ENCODE results near the gene PTPN22. TPM values are rescaled to one million over a fixed set of nuclear protein-coding genes. Genes with fewer than 3 reads are reported as not detected.

The PTPN22 gene
- polyA plus RNA-seq, 1 donor (not counting 4 experiments of a cell fraction or from before 2014, with no cell fraction given): 0.39 TPM

DNA sequence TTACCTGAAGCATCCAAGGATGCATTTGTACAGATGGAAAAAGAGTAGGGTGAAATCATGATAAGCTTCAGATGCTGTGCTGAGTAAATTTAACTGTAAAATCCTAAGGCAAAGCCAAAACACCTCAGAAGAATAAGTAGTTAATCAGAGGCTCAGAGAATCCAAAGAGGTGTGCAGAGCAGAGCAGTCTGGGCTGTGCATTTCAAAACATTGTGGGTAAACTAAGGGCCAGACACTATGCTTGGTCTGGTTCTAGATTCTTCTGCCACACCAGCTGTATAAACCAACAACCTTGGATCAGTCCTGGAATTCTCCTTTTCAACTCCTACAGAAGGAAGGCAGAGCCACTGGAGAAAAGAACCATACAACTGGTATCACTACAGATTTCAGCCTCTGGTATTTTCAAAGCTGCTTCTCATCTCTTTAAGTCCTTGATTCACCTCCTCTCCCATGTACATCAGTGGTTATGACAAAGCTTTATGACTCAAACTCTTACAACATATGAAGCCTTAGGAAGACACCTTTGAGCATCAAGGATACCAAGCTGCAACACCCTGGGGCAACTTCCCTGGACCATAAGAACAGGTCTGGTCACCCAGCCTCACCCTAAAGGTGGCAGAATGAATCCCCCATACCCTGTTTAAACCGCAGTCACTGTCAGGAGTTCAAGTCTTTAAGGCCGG, 46.0 kb upstream of the PTPN22 start:
- no peaks in the 10 kb centered on the region for H4K20me1 ChIP-seq (ENCODE audit: control insufficient read depth, extremely low read depth, insufficient read depth, low read length)
- H3K36me3 ChIP-seq (ENCODE audit: control insufficient read depth in 2 of 2, extremely low read depth in 1 of 2, insufficient read depth in 2 of 2, low read length in 2 of 2): peaks cover 0 to 4% of the 10 kb centered on the region in 2 experiments
- no peak overlapping the region for H2AFZ ChIP-seq (ENCODE audit: control insufficient read depth, low read length)
- TF ChIP-seq, protein P1, sequence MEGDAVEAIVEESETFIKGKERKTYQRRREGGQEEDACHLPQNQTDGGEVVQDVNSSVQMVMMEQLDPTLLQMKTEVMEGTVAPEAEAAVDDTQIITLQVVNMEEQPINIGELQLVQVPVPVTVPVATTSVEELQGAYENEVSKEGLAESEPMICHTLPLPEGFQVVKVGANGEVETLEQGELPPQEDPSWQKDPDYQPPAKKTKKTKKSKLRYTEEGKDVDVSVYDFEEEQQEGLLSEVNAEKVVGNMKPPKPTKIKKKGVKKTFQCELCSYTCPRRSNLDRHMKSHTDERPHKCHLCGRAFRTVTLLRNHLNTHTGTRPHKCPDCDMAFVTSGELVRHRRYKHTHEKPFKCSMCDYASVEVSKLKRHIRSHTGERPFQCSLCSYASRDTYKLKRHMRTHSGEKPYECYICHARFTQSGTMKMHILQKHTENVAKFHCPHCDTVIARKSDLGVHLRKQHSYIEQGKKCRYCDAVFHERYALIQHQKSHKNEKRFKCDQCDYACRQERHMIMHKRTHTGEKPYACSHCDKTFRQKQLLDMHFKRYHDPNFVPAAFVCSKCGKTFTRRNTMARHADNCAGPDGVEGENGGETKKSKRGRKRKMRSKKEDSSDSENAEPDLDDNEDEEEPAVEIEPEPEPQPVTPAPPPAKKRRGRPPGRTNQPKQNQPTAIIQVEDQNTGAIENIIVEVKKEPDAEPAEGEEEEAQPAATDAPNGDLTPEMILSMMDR (optimal IDR thresholded peaks at IDR 0.05 in 1 of 3, IDR thresholded peaks at IDR 0.05 in 1 of 3, conservative IDR thresholded peaks at IDR 0.05 in 1 of 3; ENCODE audit: extremely low read depth in 1 of 3, insufficient read depth in 2 of 3, low read length in 3 of 3): no peak
- TF ChIP-seq EZH2 (IDR thresholded peaks at IDR 0.05; ENCODE audit: low read length): no peak
- no peaks in the 10 kb centered on the region for H3K9me3 ChIP-seq (ENCODE audit: control insufficient read depth, low read depth, low read length)
- H3K27me3 ChIP-seq (ENCODE audit: control insufficient read depth, extremely low read depth, insufficient read depth, low read length): no peaks in the 10 kb centered on the region
- no peak overlapping the region for H3K9ac ChIP-seq (ENCODE audit: control insufficient read depth, extremely low read depth, insufficient read depth, low read length)
- dilution Hi-C loops (cut with MboI; ENCODE audit: extremely low pct_ligation_motif_present, low sequenced_read_pairs): no loop called here
- FAIRE-seq (no peak), DNase-seq (ENCODE audit: low read depth, low spot score) (peak; percentile 72)
- H3K27ac ChIP-seq (ENCODE audit: control insufficient read depth, insufficient read depth, low read length): no peak overlapping the region
- no peak overlapping the region for H3K4me2 ChIP-seq (ENCODE audit: control insufficient read depth, extremely low read depth, insufficient read depth, low read depth, low read length)
- H3K4me3 ChIP-seq (ENCODE audit: control insufficient read depth in 2 of 3, extremely low read depth in 1 of 3, insufficient read depth in 2 of 3, low read depth in 1 of 3, low read length in 3 of 3): no peak overlapping the region
- no peaks in the 10 kb centered on the region for H3K79me2 ChIP-seq (ENCODE audit: control insufficient read depth, insufficient read depth, low read length)
- no peaks in the 10 kb centered on the region for H3K9me1 ChIP-seq (ENCODE audit: control insufficient read depth, extremely low read depth, insufficient read depth, low read length)
- H3K4me1 ChIP-seq (ENCODE audit: control insufficient read depth, extremely low read depth, insufficient read depth, low read length): peaks cover 4% of the 10 kb centered on the region

DNA sequence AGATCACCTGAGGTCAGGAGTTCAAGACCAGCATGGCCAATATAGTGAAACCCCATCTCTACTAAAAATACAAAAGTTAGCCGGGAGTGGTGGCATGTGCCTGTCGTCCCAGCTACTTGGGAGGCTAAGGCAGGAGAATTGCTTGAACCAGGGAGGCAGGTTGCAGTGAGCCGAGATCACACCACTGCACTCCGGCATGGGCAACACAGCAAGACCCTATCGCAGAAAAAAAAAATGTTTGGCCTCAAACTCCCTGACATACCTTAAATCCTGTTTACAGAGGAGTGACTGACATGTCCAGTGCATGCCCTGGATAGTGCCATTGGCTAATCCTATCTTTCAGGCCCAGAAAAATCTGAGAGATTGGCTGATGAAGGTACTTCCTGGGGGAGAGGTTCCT, 45.5 kb upstream of the PTPN22 start:
- Histone ChIP-seq H4K20me1 (ENCODE audit: control insufficient read depth, extremely low read depth, insufficient read depth, low read length) (no peaks in the 10 kb centered on the region), H3K79me2 (ENCODE audit: control insufficient read depth, insufficient read depth, low read length) (no peaks in the 10 kb centered on the region), H2AFZ (ENCODE audit: control insufficient read depth, low read length) (no peak overlapping the region), H3K4me3 (ENCODE audit: control insufficient read depth in 2 of 3, extremely low read depth in 1 of 3, insufficient read depth in 2 of 3, low read depth in 1 of 3, low read length in 3 of 3) (no peak overlapping the region), H3K27me3 (ENCODE audit: control insufficient read depth, extremely low read depth, insufficient read depth, low read length) (no peaks in the 10 kb centered on the region), H3K9me3 (ENCODE audit: control insufficient read depth, low read depth, low read length) (no peaks in the 10 kb centered on the region), H3K9ac (ENCODE audit: control insufficient read depth, extremely low read depth, insufficient read depth, low read length) (no peak overlapping the region), H3K4me2 (ENCODE audit: control insufficient read depth, extremely low read depth, insufficient read depth, low read depth, low read length) (no peak overlapping the region), H3K27ac (ENCODE audit: control insufficient read depth, insufficient read depth, low read length) (no peak overlapping the region), H3K9me1 (ENCODE audit: control insufficient read depth, extremely low read depth, insufficient read depth, low read length) (no peaks in the 10 kb centered on the region), H3K4me1 (ENCODE audit: control insufficient read depth, extremely low read depth, insufficient read depth, low read length) (peaks cover 4% of the 10 kb centered on the region), H3K36me3 (ENCODE audit: control insufficient read depth in 2 of 2, extremely low read depth in 1 of 2, insufficient read depth in 2 of 2, low read length in 2 of 2) (peaks cover 0 to 5% of the 10 kb centered on the region in 2 experiments)
- DNase-seq (ENCODE audit: low read depth, low spot score) (no peak), FAIRE-seq (no peak)
- TF ChIP-seq, protein P1 (optimal IDR thresholded peaks at IDR 0.05 in 1 of 3, IDR thresholded peaks at IDR 0.05 in 1 of 3, conservative IDR thresholded peaks at IDR 0.05 in 1 of 3; ENCODE audit: extremely low read depth in 1 of 3, insufficient read depth in 2 of 3, low read length in 3 of 3): no peak
- TF ChIP-seq EZH2 (IDR thresholded peaks at IDR 0.05; ENCODE audit: low read length): no peak
- dilution Hi-C loops (cut with MboI; ENCODE audit: extremely low pct_ligation_motif_present, low sequenced_read_pairs): no loop called here
